SK-N-SH (cell line): ENCODE data around the gene MPZ. TPM values are rescaled to one million over a fixed set of nuclear protein-coding genes. Genes with fewer than 3 reads are reported as not detected.

Source experiments
- CTCF ChIA-PET: fragments of 300-600, 350-600 bp; formaldehyde crosslinking; extraction: SDS; loops from one replicate; lab custom pipeline; 2021; lab: Yijun Ruan, JAX
- POLR2A ChIA-PET: fragments of 350-600 bp; sonication (Branson Sonifier 250); formaldehyde crosslinking; extraction: SDS; loops from one replicate; lab custom pipeline; 2020; ENCODE audit warnings: antibody characterized with exemption, inconsistent platforms; lab: Yijun Ruan, JAX
- DNase-seq: peaks from one replicate; pipeline ENCODE4 v3.0.0; 2012
- H2AFZ ChIP-seq: fragments of 200-600 bp; sonication (generic); 2 replicates; pipeline ENCODE4 v1.8.1; 2016; ENCODE audit warnings: antibody characterized with exemption, mild to moderate bottlenecking, low read depth
- H3F3A ChIP-seq: fragments of 200-600 bp; sonication (generic); replicated peaks from 2 replicates; pipeline ENCODE3; 2016; ENCODE audit warnings: antibody characterized with exemption, mild to moderate bottlenecking; ENCODE audit not compliant: insufficient read depth
- H3K27ac ChIP-seq, 2 experiments: fragments of 200-500 bp in 1 of 2; fragments of 200-600 bp in 1 of 2; sonication (Bioruptor generic) in 1 of 2; sonication (generic), shearing (Covaris generic) in 1 of 2; 2 replicates each; pipeline versions ENCODE4 v1.5.1 to v1.6.1; 2014 to 2016; ENCODE audit warnings: low read depth in 2 of 2, inconsistent platforms in 1 of 2, low read length in 1 of 2, mild to moderate bottlenecking in 1 of 2, mixed read lengths in 1 of 2
- H3K27me3 ChIP-seq: fragments of 200-600 bp; sonication (generic), shearing (Covaris generic); 2 replicates; pipeline ENCODE4 v1.6.1; 2016; ENCODE audit warnings: mixed run types; ENCODE audit not compliant: insufficient read depth
- H3K36me3 ChIP-seq, 2 experiments: fragments of 200-500 bp in 1 of 2; fragments of 200-600 bp in 1 of 2; sonication (Bioruptor generic) in 1 of 2; sonication (generic) in 1 of 2; replicated peaks in 1 of 2; 2 replicates each; pipeline versions ENCODE3 to v1.5.1; 2014 to 2016; ENCODE audit warnings: low read length in 1 of 2, mild to moderate bottlenecking in 1 of 2; ENCODE audit not compliant: insufficient read depth in 2 of 2, control insufficient read depth in 1 of 2
- H3K4me1 ChIP-seq, 2 experiments: fragments of 200-500 bp in 1 of 2; fragments of 200-600 bp in 1 of 2; sonication (Bioruptor generic) in 1 of 2; sonication (generic), shearing (Covaris generic) in 1 of 2; 2 replicates each; pipeline versions ENCODE4 v1.5.1 to v1.6.1; 2014 to 2016; ENCODE audit warnings: low read depth in 1 of 2, low read length in 1 of 2, mixed run types in 1 of 2; ENCODE audit not compliant: insufficient read depth in 2 of 2, control insufficient read depth in 1 of 2
- H3K4me2 ChIP-seq: fragments of 200-600 bp; sonication (generic), shearing (Covaris generic); 2 replicates; pipeline ENCODE4 v1.6.1; 2017; ENCODE audit warnings: mixed run types
- H3K4me3 ChIP-seq, 2 experiments: fragments of 200-500 bp in 1 of 2; fragments of 200-600 bp in 1 of 2; sonication (Bioruptor generic) in 1 of 2; sonication (generic), shearing (Covaris generic) in 1 of 2; 2 replicates each; pipeline versions ENCODE4 v1.5.1 to v1.8.1; 2014 to 2016; ENCODE audit warnings: low read depth in 2 of 2, inconsistent platforms in 1 of 2, low read length in 1 of 2, mild to moderate bottlenecking in 1 of 2, mixed read lengths in 1 of 2, moderate library complexity in 1 of 2
- H3K79me2 ChIP-seq: fragments of 200-600 bp; sonication (generic); 2 replicates; pipeline ENCODE4 v1.8.1; 2017; ENCODE audit warnings: mild to moderate bottlenecking; ENCODE audit not compliant: insufficient read depth
- H3K9ac ChIP-seq: fragments of 200-600 bp; sonication (generic); 2 replicates; pipeline ENCODE4 v1.6.1; 2017; ENCODE audit warnings: mixed run types
- H3K9me2 ChIP-seq: fragments of 200-600 bp; sonication (generic); 2 replicates; pipeline ENCODE4 v1.6.1; 2017; ENCODE audit warnings: mixed run types
- H3K9me3 ChIP-seq: fragments of 200-600 bp; sonication (generic); 2 replicates; pipeline ENCODE4 v1.6.1; 2017; ENCODE audit warnings: mixed run types, mild to moderate bottlenecking, moderate library complexity
- H4K20me1 ChIP-seq: fragments of 200-600 bp; sonication (generic); 2 replicates; pipeline ENCODE4 v1.6.1; 2017; ENCODE audit warnings: mild to moderate bottlenecking, mixed run types; ENCODE audit not compliant: insufficient read depth
- ELF1 ChIP-seq: IDR thresholded peaks from 2 replicates; pipeline ENCODE4 v1.4.0; 2012
- FOXJ3 ChIP-seq: sonication (generic); formaldehyde crosslinking; IDR thresholded peaks from 2 replicates; pipeline ENCODE4 v1.5.1; 2020; ENCODE audit warnings: mild to moderate bottlenecking, missing genetic modification reagents
- FOXM1 ChIP-seq: IDR thresholded peaks from 2 replicates; pipeline ENCODE4 v1.4.0; 2012; ENCODE audit warnings: low read depth, mild to moderate bottlenecking
- GABPA ChIP-seq: IDR thresholded peaks from 2 replicates; pipeline ENCODE4 v1.4.0; 2012; ENCODE audit warnings: low read depth, mild to moderate bottlenecking
- MEF2A ChIP-seq: IDR thresholded peaks from 2 replicates; pipeline ENCODE4 v1.4.0; 2012; ENCODE audit warnings: low read depth, borderline replicate concordance
- MXI1 ChIP-seq: IDR thresholded peaks from 2 replicates; pipeline ENCODE4 v1.6.1; 2012; ENCODE audit warnings: mild to moderate bottlenecking, low read depth, low read length, improper control_type of control experiment
- POLR2AphosphoS5 ChIP-seq: IDR thresholded peaks from 2 replicates; pipeline ENCODE4 v1.6.1; 2012; ENCODE audit warnings: low read depth, low read length
- RAD21 ChIP-seq: IDR thresholded peaks from 2 replicates; pipeline ENCODE4 v1.6.1; 2012; ENCODE audit warnings: mild to moderate bottlenecking, low read length
- RCOR1 ChIP-seq: fragments of 150-350 bp; IDR thresholded peaks from 2 replicates; pipeline ENCODE4 v1.6.1; 2017; ENCODE audit warnings: antibody characterized with exemption, low read length
- SIN3A ChIP-seq: IDR thresholded peaks from 2 replicates; pipeline ENCODE4 v1.6.1; 2012; ENCODE audit warnings: low read depth, mild to moderate bottlenecking, low read length, moderate library complexity, borderline replicate concordance
- SMC3 ChIP-seq: IDR thresholded peaks from 2 replicates; pipeline ENCODE4 v1.6.1; 2012; ENCODE audit warnings: low read depth, low read length, improper control_type of control experiment
- YY1 ChIP-seq: IDR thresholded peaks from 2 replicates; pipeline ENCODE4 v1.4.0; 2012; ENCODE audit warnings: low read depth, mild to moderate bottlenecking
- WGBS: methylation state at CpG from one replicate; pipeline ENCODE4 v1.1.6; 2017; ENCODE audit warnings: low lambda C conversion rate; 5-methylcytosine and 5-hydroxymethylcytosine counted together
- polyA plus RNA-seq, 3 experiments: library from polyadenylated mRNA; depleted of rRNA; stranded (reverse); fragments of >200 nt; gene quantifications; 2 replicates each; pipeline ENCODE4 v1.2.3, GENCODE V29; 2012
- TF ChIP-seq, protein P1 (sequence below): fragments of 150-350 bp; IDR thresholded peaks from 2 replicates; pipeline ENCODE4 v1.6.1; 2017; ENCODE audit warnings: antibody characterized with exemption, low read length, low read depth, borderline replicate concordance
- TF ChIP-seq, protein P2 (sequence below): IDR thresholded peaks from 2 replicates; pipeline ENCODE4 v1.4.0; 2012; ENCODE audit warnings: low read depth
- TF ChIP-seq, protein P3 (sequence below): IDR thresholded peaks from 2 replicates; pipeline ENCODE4 v1.4.0; 2012; ENCODE audit warnings: low read depth, borderline replicate concordance

The MPZ gene
- polyA plus RNA-seq, 1 of the 3 experiments (the other 2 are of a cell fraction), result 2.4 TPM

DNA sequence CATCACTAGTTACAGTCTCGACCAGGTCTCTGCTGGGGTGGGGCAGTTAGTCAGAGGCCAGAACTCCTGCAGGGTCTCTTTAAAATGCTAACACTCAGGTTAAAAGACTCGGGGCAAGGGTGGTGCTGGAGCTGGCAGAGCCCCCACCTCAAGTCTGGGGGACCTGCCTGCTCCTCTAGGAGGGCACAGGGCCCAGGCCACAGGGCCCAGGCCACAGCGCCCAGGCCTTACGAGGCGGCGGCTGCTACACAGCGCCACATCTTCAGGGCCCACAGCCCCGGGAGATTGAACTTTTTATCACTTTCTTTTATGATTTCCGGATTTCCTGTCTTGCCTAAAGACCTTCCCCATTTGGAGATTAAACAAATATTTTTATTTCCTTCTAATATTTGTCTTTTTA is 10.4 kb downstream of the MPZ start:
- Histone ChIP-seq H3K9ac (no peak overlapping the region), H3K27ac (no peak overlapping the region), H3F3A (peaks cover 13% of the 10 kb centered on the region), H3K9me3 (no peaks in the 10 kb centered on the region), H3K36me3 (peaks cover 0 to 3% of the 10 kb centered on the region in 2 experiments), H3K4me2 (no peak overlapping the region), H3K4me3 (no peak overlapping the region), H3K4me1 (no peaks in the 10 kb centered on the region; a peak in 1 of 4 replicates), H3K9me2 (no peaks in the 10 kb centered on the region), H3K79me2 (no peaks in the 10 kb centered on the region), H4K20me1 (no peaks in the 10 kb centered on the region), H3K27me3 (no peaks in the 10 kb centered on the region), H2AFZ (no peak overlapping the region)
- TF ChIP-seq FOXJ3 (CRISPR knock-in tag), result no peak
- no peak for TF ChIP-seq YY1
- TF ChIP-seq ELF1, result no peak
- TF ChIP-seq, protein P1, sequence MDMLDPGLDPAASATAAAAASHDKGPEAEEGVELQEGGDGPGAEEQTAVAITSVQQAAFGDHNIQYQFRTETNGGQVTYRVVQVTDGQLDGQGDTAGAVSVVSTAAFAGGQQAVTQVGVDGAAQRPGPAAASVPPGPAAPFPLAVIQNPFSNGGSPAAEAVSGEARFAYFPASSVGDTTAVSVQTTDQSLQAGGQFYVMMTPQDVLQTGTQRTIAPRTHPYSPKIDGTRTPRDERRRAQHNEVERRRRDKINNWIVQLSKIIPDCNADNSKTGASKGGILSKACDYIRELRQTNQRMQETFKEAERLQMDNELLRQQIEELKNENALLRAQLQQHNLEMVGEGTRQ, result no peak
- TF ChIP-seq GABPA, result no peak
- no peak for TF ChIP-seq MXI1
- no peak for TF ChIP-seq FOXM1
- TF ChIP-seq, protein P2, sequence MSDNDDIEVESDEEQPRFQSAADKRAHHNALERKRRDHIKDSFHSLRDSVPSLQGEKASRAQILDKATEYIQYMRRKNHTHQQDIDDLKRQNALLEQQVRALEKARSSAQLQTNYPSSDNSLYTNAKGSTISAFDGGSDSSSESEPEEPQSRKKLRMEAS, result no peak
- TF ChIP-seq SMC3, result no peak
- TF ChIP-seq RCOR1, result no peak
- TF ChIP-seq POLR2AphosphoS5, result no peak
- CTCF ChIA-PET, result interaction anchor here (0.9 kb wide), 1 partner anchor 15 kb away, joined by 3 read pairs; no protein-coding TSS in a partner anchor
- POLR2A ChIA-PET, result no interaction called here
- no peak for DNase-seq
- WGBS, result 83% methylated on average over 9 of the region's 9 CpGs

DNA sequence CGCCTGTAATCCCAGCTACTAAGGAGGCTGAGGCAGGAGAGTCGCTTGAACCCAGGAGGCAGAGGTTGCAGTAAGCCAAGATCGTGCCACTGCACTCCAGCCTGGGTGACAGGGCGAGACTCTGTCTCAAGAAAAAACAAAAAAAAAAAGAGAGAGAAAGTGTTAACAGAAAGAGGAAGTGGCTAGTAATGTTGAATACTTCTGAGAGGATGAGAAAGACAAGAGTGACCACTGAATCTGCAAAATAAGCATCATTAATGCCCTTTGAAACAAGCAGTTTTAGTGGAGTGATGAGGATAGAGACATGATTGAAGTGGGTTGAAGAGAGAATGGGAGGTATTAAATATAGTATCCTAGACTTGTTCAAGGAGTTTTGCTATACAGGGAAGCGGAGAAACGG is 11.7 kb downstream of the MPZ start:
- no peaks in the 10 kb centered on the region for H4K20me1 ChIP-seq
- CTCF ChIA-PET, result interaction anchor here (0.7 kb wide), 1 partner anchor 55 kb away, joined by 3 read pairs; no protein-coding TSS in a partner anchor

More for the DNA sequence above, 11.7 kb downstream of the MPZ start:
- POLR2A ChIA-PET, result no interaction called here
- no peak overlapping the region for H3K4me3 ChIP-seq
- no peaks in the 10 kb centered on the region for H3K4me1 ChIP-seq
- H3K27me3 ChIP-seq, result no peaks in the 10 kb centered on the region
- no peaks in the 10 kb centered on the region for H3K9me2 ChIP-seq
- TF ChIP-seq FOXJ3 (CRISPR knock-in tag) (no peak), MEF2A (no peak), RAD21 (no peak), SIN3A (no peak), FOXM1 (no peak)
- TF ChIP-seq, protein P3, sequence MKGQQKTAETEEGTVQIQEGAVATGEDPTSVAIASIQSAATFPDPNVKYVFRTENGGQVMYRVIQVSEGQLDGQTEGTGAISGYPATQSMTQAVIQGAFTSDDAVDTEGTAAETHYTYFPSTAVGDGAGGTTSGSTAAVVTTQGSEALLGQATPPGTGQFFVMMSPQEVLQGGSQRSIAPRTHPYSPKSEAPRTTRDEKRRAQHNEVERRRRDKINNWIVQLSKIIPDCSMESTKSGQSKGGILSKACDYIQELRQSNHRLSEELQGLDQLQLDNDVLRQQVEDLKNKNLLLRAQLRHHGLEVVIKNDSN, result no peak
- TF ChIP-seq, all 33 proteins: peak for 0
- peaks cover 13% of the 10 kb centered on the region for H3F3A ChIP-seq
- H3K9ac ChIP-seq, result no peak overlapping the region
- peaks cover 0 to 3% of the 10 kb centered on the region in 2 experiments for H3K36me3 ChIP-seq
- H3K27ac ChIP-seq, result no peak overlapping the region
- no peaks in the 10 kb centered on the region for H3K79me2 ChIP-seq
- no peak overlapping the region for H2AFZ ChIP-seq
- no peak overlapping the region for H3K4me2 ChIP-seq
- no peak for DNase-seq
- H3K9me3 ChIP-seq, result no peaks in the 10 kb centered on the region
- 94% methylated on average over 6 of the region's 6 CpGs for WGBS
